K562 (cell line): Measurements from ENCODE around the gene SLC35E3. TPM values are rescaled to one million over a fixed set of nuclear protein-coding genes. Genes with fewer than 3 reads are reported as not detected.
A peak's percentile ranks its signal among the peaks of the same experiment; 100 is the strongest.

ENCODE experiments used
- CEBPG ChIP-seq, 3 experiments: fragments of 200-800 bp in 1 of 3; sonication (Bioruptor generic) in 1 of 3; sonication (generic) in 1 of 3; formaldehyde crosslinking in 1 of 3; IDR thresholded peaks in 2 of 3; conservative IDR thresholded peaks in 1 of 3; 2 replicates each; pipeline versions ENCODE4 v1.6.1 to v1.8.0; 2016 to 2022; ENCODE audit warnings: missing compliant biosample characterization in 2 of 3, missing genetic modification characterization in 2 of 3, mild to moderate bottlenecking in 1 of 3, missing genetic modification reagents in 1 of 3
- E4F1 ChIP-seq: fragments of 250-450 bp; sonication (Bioruptor Pico); IDR thresholded peaks from 2 replicates; pipeline ENCODE4 v1.5.0; 2021; ENCODE audit warnings: mild to moderate bottlenecking, borderline replicate concordance
- MGA ChIP-seq: fragments of 450-650 bp; IDR thresholded peaks from 2 replicates; pipeline ENCODE4 v1.6.1; 2016; ENCODE audit warnings: mild to moderate bottlenecking, moderate library complexity
- PHB2 ChIP-seq: fragments of 450-650 bp; IDR thresholded peaks from 2 replicates; pipeline ENCODE4 v1.6.1; 2017; ENCODE audit warnings: low read depth
- SRF ChIP-seq, 2 experiments: fragments of 250-450, 450-650 bp in 1 of 2; sonication (Bioruptor Pico) in 1 of 2; sonication (generic) in 1 of 2; formaldehyde crosslinking; IDR thresholded peaks; 2 replicates each; pipeline versions ENCODE4 v1.5.0 to v1.5.1; 2020 to 2022; ENCODE audit warnings: mild to moderate bottlenecking in 1 of 2, missing genetic modification reagents in 1 of 2
- polyA plus RNA-seq, 8 experiments: library from polyadenylated mRNA; depleted of rRNA in 4 of 8; stranded (reverse) in 5 of 8; unstranded in 3 of 8; fragments of >200 nt; fragmentation: Nextera tagmentation in 2 of 8; fragmentation: Illumina TruSeq in 1 of 8; extraction: Ambion mirVana in 2 of 8; extraction: Trizol in 1 of 8; gene quantifications; 2 replicates each; pipeline versions ENCODE4 v1.2.1 to v1.2.3, GENCODE V29; 2011 to 2014; ENCODE audit warnings: inconsistent platforms in 1 of 8, missing spikeins in 1 of 8
- total RNA-seq, 7 experiments: library from RNA; depleted of rRNA in 6 of 7; stranded (reverse); fragments of >200 nt in 6 of 7; fragmentation: Illumina TruSeq in 2 of 7; extraction: Trizol in 2 of 7; gene quantifications; 2 replicates each; pipeline versions ENCODE4 v1.2.1 to v1.2.3, GENCODE V29; 2011 to 2021; ENCODE audit warnings: low replicate concordance in 1 of 7
- TF ChIP-seq, protein P1 (sequence below), 2 experiments: fragments of 200-800 bp in 1 of 2; sonication (Bioruptor generic) in 1 of 2; sonication (generic) in 1 of 2; formaldehyde crosslinking in 1 of 2; IDR thresholded peaks in 1 of 2; conservative IDR thresholded peaks in 1 of 2; 2 replicates each; pipeline versions ENCODE4 v1.5.0 to v1.6.1; 2016 to 2020; ENCODE audit warnings: missing compliant biosample characterization in 1 of 2, missing genetic modification characterization in 1 of 2, missing genetic modification reagents in 1 of 2

SLC35E3 gene
- total and polyA plus RNA-seq, 9 of the 15 experiments (the other 6 are each of a cell fraction or from before 2014, with no cell fraction given) = 1.2 to 5.9 (median 3.8) TPM

- TF ChIP-seq, protein P1, sequence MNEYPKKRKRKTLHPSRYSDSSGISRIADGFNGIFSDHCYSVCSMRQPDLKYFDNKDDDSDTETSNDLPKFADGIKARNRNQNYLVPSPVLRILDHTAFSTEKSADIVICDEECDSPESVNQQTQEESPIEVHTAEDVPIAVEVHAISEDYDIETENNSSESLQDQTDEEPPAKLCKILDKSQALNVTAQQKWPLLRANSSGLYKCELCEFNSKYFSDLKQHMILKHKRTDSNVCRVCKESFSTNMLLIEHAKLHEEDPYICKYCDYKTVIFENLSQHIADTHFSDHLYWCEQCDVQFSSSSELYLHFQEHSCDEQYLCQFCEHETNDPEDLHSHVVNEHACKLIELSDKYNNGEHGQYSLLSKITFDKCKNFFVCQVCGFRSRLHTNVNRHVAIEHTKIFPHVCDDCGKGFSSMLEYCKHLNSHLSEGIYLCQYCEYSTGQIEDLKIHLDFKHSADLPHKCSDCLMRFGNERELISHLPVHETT (CRISPR knock-in tag; conservative IDR thresholded peaks at IDR 0.05 in 1 of 2, IDR thresholded peaks at IDR 0.05 in 1 of 2) = no peak
- TF ChIP-seq CEBPG (CRISPR knock-in tag; IDR thresholded peaks at IDR 0.05) = no peak
- TF ChIP-seq CEBPG (tag; conservative IDR thresholded peaks at IDR 0.05 in 1 of 2, IDR thresholded peaks at IDR 0.05 in 1 of 2) = no peak
- no peak for TF ChIP-seq PHB2
- TF ChIP-seq E4F1 (CRISPR knock-in tag) = no peak
- TF ChIP-seq MGA = peak; percentile 74; the same call in 1 of the 2 replicates
- no peak for TF ChIP-seq SRF (CRISPR knock-in tag; IDR thresholded peaks at IDR 0.05)
Observed at GRCh38 chr12:68808388-68809189, 62.6 kb downstream of the SLC35E3 start (continued).
